Right cardiac atrium (tissue), 5 donors: ENCODE measurements around the gene COX8A. TPM values are rescaled to one million over a fixed set of nuclear protein-coding genes. Genes with fewer than 3 reads are reported as not detected.

Experiments used
- ATAC-seq, 2 donors: fragments of 200-7000 bp; cut with Tn5 transposase; one replicate each; pipeline versions ENCODE4 v1.8.0 to v1.9.1; 2020; ENCODE audit warnings: moderate library complexity in 2 of 2, mild to moderate bottlenecking in 1 of 2
- DNase-seq, 3 donors: peaks; one replicate each; pipeline ENCODE4 v3.0.0-alpha.2; 2020
- H3K27ac ChIP-seq: one replicate; pipeline ENCODE4 v1.5.1; 2013; ENCODE audit warnings: mild to moderate bottlenecking, low read length, control low read depth, moderate library complexity
- H3K27me3 ChIP-seq: one replicate; pipeline ENCODE4 v1.6.1; 2013; ENCODE audit not compliant: control insufficient read depth, insufficient read depth
- H3K4me1 ChIP-seq: one replicate; pipeline ENCODE4 v1.6.1; 2013; ENCODE audit warnings: low read length; ENCODE audit not compliant: control insufficient read depth, insufficient read depth
- H3K4me3 ChIP-seq: one replicate; pipeline ENCODE4 v1.5.1; 2013; ENCODE audit warnings: low read length, control low read depth
- H3K9me3 ChIP-seq: one replicate; pipeline ENCODE4 v1.6.1; 2013; ENCODE audit warnings: low read length; ENCODE audit not compliant: control insufficient read depth
- WGBS: extraction: QIAGEN DNeasy Blood & Tissue Kit; methylation state at CpG from one replicate; pipeline ENCODE4 v1.1.7; 2013; 5-methylcytosine and 5-hydroxymethylcytosine counted together
- intact Hi-C, 4 donors: fragments of 100-400 bp; cut with DNase I; formaldehyde crosslinking; loops; one replicate each; pipeline versions ENCODE4 v1.11.0 to v1.14.0; 2022 to 2023
- polyA plus RNA-seq: library from polyadenylated mRNA; stranded (reverse); fragments of 200-250 nt; gene quantifications from one replicate; pipeline ENCODE4 v1.2.3, GENCODE V29; 2013
- total RNA-seq, 4 donors: library from RNA; stranded (reverse); fragmentation: NEBNext Ultra II Directional; extraction: Animal tissue kit (Norgen Biotek cat#: 25700); gene quantifications; one replicate each; pipeline ENCODE4 v1.2.1, GENCODE V29; 2021
- donor health status: healthy with polysubstance abuse.
- donor health status: DM: no; HTN: yes; CAD: no.
- donor health status: DM: no; HTN: no; CAD: no.
- donor health status: DM: no; HTN: yes; CAD: no; lungs with severe emphysema.
- donor health status: DM: yes; HTN: yes; CAD: no.

Gene COX8A
- total and polyA plus RNA-seq, 5 donors = 726 to 2,526 (median 815) TPM

DNA sequence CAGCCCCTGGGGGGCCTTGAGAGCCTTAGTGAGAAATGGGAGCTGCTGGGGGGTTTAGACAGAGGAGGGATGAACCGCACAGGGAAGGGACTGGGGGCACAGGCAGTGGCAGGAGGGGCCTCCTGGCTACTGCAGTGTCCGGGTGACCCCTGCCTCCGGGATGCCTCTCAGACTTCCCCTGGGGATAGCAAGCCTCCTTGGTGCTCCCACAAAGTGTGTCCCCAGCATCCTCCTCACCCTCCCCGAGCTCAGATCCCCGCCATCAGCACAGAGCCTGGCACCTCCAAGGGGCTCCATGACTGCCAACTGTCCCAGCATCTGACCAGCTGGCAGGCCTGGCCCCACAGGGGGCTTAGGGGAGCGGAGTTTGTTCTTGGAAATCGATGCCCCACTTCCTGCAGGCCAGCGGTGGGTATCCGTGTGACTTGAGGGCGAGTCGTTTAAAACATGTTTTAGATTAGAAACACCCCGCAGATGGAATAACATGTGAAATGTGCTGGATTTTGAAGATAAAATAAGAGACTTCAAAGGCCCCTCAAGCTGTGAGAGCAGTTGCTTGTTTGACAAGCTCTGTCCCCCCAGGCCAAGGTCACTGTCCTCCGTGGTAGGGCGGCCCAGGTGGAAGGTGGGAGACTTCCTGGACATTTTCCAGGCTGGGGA lies 47.8 kb downstream of the COX8A start:
- 77% methylated on average over 14 of the region's 14 CpGs for WGBS

DNA sequence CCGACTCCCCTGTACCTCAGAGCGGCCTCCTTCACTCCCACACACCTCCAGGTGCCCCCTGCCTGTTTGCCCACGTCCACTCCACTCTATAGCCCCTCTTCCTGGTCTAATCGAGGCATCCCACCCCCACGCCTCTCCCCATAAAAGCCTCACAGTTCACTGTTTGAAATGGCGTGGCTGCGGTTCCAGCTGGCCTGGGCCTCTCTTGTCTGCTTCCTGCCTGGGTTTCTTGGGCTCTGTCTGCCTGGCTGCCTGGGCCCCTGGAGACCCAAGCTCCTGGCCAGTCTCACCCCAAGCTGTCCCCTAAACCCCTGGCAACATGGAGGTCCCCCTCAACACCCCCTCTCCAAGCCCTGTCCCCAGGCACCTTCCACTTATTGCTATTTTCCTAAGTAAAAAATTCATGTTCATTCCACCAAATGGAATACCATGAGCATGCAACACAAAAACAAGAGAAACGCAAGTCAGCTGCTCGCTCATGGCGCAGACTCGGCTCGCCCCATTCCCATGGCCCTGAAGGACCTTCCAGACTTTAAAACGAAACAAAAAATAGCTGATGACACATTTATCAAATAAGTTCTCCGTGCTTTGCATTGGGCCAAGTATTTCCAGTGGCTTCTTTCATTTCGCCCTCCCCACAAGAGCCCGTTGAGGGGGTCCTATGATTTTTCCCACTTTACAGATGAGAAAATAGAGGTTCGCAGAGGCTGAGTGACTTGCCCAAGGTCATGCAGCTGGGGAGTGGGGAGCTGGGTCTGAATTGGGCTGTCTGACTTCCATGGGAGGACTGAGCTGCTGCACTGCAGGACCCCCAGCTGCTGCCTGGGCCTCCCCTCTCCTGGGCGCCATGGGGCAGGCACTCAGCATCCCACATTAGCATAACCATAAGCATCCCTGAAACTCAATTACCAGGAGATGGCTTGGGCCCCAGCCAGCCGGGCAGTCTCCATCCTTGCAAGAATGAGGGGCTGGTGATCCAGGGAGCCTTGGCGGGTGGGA lies 49.6 kb downstream of the COX8A start:
- WGBS = 75% methylated on average over 20 of the region's 20 CpGs
- intact Hi-C loops = no loop called here
- DNase-seq = peak in 2 of 3 donors; percentile 77 to 78

More for the DNA sequence above, 47.8 kb downstream of the COX8A start:
- H3K27me3 ChIP-seq = no peaks in the 10 kb centered on the region
- no peaks in the 10 kb centered on the region for H3K9me3 ChIP-seq
- ATAC-seq = no peak
- no peak overlapping the region for H3K27ac ChIP-seq
- peaks cover 3% of the 10 kb centered on the region for H3K4me1 ChIP-seq
- DNase-seq = no peak
- intact Hi-C loops = no loop called here
- H3K4me3 ChIP-seq = no peak overlapping the region

DNA sequence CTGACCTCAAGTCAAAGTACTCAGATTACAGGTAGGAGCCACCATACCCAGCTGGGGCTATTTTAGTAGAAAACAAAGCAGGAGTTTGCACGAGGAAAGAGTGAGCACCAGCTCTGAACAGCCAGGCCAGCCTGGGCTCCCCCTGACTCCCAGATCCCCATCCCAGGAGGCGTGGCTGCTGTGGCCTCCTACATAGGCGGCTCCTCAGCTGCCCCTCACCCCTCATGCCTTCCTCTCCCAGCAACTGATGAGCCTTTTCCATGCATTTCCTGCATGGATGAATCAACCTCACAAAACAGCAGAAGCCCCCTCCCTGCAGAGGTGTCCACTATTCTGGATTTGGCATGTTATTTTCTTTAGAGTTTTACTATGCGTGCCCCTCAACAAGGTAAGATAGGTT lies 50.8 kb downstream of the COX8A start:
- Histone ChIP-seq H3K4me3 (no peak overlapping the region), H3K27ac (no peak overlapping the region), H3K27me3 (no peaks in the 10 kb centered on the region), H3K9me3 (no peaks in the 10 kb centered on the region), H3K4me1 (peaks cover 3% of the 10 kb centered on the region)
- intact Hi-C loops = no loop called here
- ATAC-seq (no peak), DNase-seq (no peak)
- WGBS = 83% methylated on average over 4 of the region's 4 CpGs

More for the DNA sequence above, 49.6 kb downstream of the COX8A start:
- H3K27me3 ChIP-seq = no peaks in the 10 kb centered on the region
- peak in 1 of 2 donors; percentile 31 for ATAC-seq
- H3K9me3 ChIP-seq = no peaks in the 10 kb centered on the region
- H3K4me1 ChIP-seq = peaks cover 3% of the 10 kb centered on the region
- H3K4me3 ChIP-seq = no peak overlapping the region
- peak overlapping the region; percentile 34 for H3K27ac ChIP-seq

Other genes starting within 250 kb of the COX8A start
- 10 to 100 TPM; 13.9 to 17.7 (median 15.4) TPM for gene ZFTA, start 205.8 kb upstream of the COX8A start, total RNA-seq
- 7.9 TPM for gene ZFTA, start 205.8 kb upstream of the COX8A start, polyA plus RNA-seq
- gene SPINDOC, start 161.2 kb upstream of the COX8A start, total RNA-seq = 10 to 100 TPM; 12.8 to 18.8 (median 17.4) TPM
- gene SPINDOC, start 161.2 kb upstream of the COX8A start, polyA plus RNA-seq = 13.6 TPM
- 10 to 100 TPM; 31.3 to 45.3 (median 41.1) TPM for gene MARK2, start 135.5 kb upstream of the COX8A start, total RNA-seq
- gene MARK2, start 135.5 kb upstream of the COX8A start, polyA plus RNA-seq = 20.0 TPM
- 10 to 100 TPM in 1 of 4 donors, 1 to 10 TPM in 3; 1.6 to 10.1 (median 8.7) TPM for gene RCOR2, start 57.5 kb upstream of the COX8A start, total RNA-seq
- 3.2 TPM for gene RCOR2, start 57.5 kb upstream of the COX8A start, polyA plus RNA-seq
- 10 to 100 TPM; 27.4 to 47.6 (median 29.2) TPM for gene NAA40, start 35.6 kb upstream of the COX8A start, total RNA-seq
- gene NAA40, start 35.6 kb upstream of the COX8A start, polyA plus RNA-seq = 20.1 TPM
- gene OTUB1, start 11.8 kb downstream of the COX8A start, total RNA-seq = 10 to 100 TPM; 44.9 to 55.8 (median 51.2) TPM
- gene OTUB1, start 11.8 kb downstream of the COX8A start, polyA plus RNA-seq = 62.4 TPM
- 1 to 10 TPM in 3 of 4 donors, under 1 TPM in 1; 0.92 to 2.0 (median 1.6) TPM for gene FLRT1, start 61.3 kb downstream of the COX8A start, total RNA-seq
- 1.5 TPM for gene FLRT1, start 61.3 kb downstream of the COX8A start, polyA plus RNA-seq
- gene MACROD1, start 191.5 kb downstream of the COX8A start, total RNA-seq = 10 to 100 TPM; 40.4 to 62.2 (median 52.6) TPM
- gene MACROD1, start 191.5 kb downstream of the COX8A start, polyA plus RNA-seq = 63.8 TPM
- gene STIP1, start 211.6 kb downstream of the COX8A start, total RNA-seq = 100 to 1,000 TPM in 2 of 4 donors, 10 to 100 TPM in 2; 93.0 to 170 (median 122) TPM
- gene STIP1, start 211.6 kb downstream of the COX8A start, polyA plus RNA-seq = 99.7 TPM
- gene FERMT3, start 232.1 kb downstream of the COX8A start, total RNA-seq = 10 to 100 TPM in 3 of 4 donors, 1 to 10 TPM in 1; 5.9 to 17.5 (median 12.3) TPM
- 5.2 TPM for gene FERMT3, start 232.1 kb downstream of the COX8A start, polyA plus RNA-seq